SK-N-SH treated with all-trans-retinoic acid at 6 μM for 48 hours (cell line): ENCODE measurements around the gene JARID2.

Source experiments
- ARNTL ChIP-seq: fragments of 450-650 bp; formaldehyde crosslinking; IDR thresholded peaks from 2 replicates; pipeline ENCODE4 v1.5.0; 2020; ENCODE audit warnings: low read depth, mild to moderate bottlenecking, moderate library complexity, borderline replicate concordance
- BACH2 ChIP-seq: fragments of 250-450 bp; sonication (Bioruptor Pico); IDR thresholded peaks from 2 replicates; pipeline ENCODE4 v1.9.0; 2021; ENCODE audit warnings: mild to moderate bottlenecking, borderline replicate concordance
- CREB5 ChIP-seq: fragments of 250-450 bp; sonication (Bioruptor Pico); IDR thresholded peaks from 2 replicates; pipeline ENCODE4 v1.5.1; 2020; ENCODE audit warnings: low read depth, mild to moderate bottlenecking, moderate library complexity
- CSRNP3 ChIP-seq: fragments of 250-450 bp; sonication (Bioruptor Pico); IDR thresholded peaks from 2 replicates; pipeline ENCODE4 v1.5.1; 2021; ENCODE audit warnings: mild to moderate bottlenecking, moderate library complexity
- ESRRG ChIP-seq: fragments of 250-450 bp; sonication (Bioruptor Pico); IDR thresholded peaks from 2 replicates; pipeline ENCODE4 v1.6.1; 2021; ENCODE audit warnings: mild to moderate bottlenecking
- PATZ1 ChIP-seq: fragments of 250-450 bp; sonication (Bioruptor Pico); IDR thresholded peaks from 2 replicates; pipeline ENCODE4 v1.8.0; 2020; ENCODE audit warnings: mild to moderate bottlenecking, moderate library complexity, borderline replicate concordance
- POU6F1 ChIP-seq: fragments of 250-450 bp; sonication (Bioruptor Pico); IDR thresholded peaks from 2 replicates; pipeline ENCODE4 v1.8.0; 2021; ENCODE audit warnings: low read depth, mild to moderate bottlenecking, moderate library complexity, borderline replicate concordance
- RARB ChIP-seq: fragments of 250-450 bp; sonication (Bioruptor Pico); IDR thresholded peaks from 2 replicates; pipeline ENCODE4 v1.8.0; 2021; ENCODE audit warnings: mild to moderate bottlenecking, moderate library complexity
- TCF4 ChIP-seq: fragments of 250-450 bp; sonication (Bioruptor Pico); IDR thresholded peaks from 2 replicates; pipeline ENCODE4 v1.8.0; 2021; ENCODE audit warnings: mild to moderate bottlenecking, moderate library complexity, borderline replicate concordance
- TOX ChIP-seq: fragments of 250-450 bp; sonication (Bioruptor Pico); IDR thresholded peaks from 2 replicates; pipeline ENCODE4 v1.8.0; 2021; ENCODE audit warnings: mild to moderate bottlenecking, moderate library complexity, borderline replicate concordance
- TSHZ2 ChIP-seq: fragments of 250-450 bp; sonication (Bioruptor Pico); IDR thresholded peaks from 2 replicates; pipeline ENCODE4 v1.5.0; 2020; ENCODE audit warnings: mild to moderate bottlenecking, moderate library complexity
- ZFP3 ChIP-seq: fragments of 250-450 bp; sonication (Bioruptor Pico); IDR thresholded peaks from 2 replicates; pipeline ENCODE4 v1.5.0; 2020; ENCODE audit warnings: mild to moderate bottlenecking, moderate library complexity
- ZFP30 ChIP-seq: fragments of 450-650 bp; formaldehyde crosslinking; IDR thresholded peaks from 2 replicates; pipeline ENCODE4 v1.5.0; 2022; ENCODE audit warnings: mild to moderate bottlenecking, moderate library complexity
- ZNF565 ChIP-seq: fragments of 450-650 bp; formaldehyde crosslinking; conservative IDR thresholded peaks from 2 replicates; pipeline ENCODE4 v1.5.0; 2020; ENCODE audit warnings: low read depth, mild to moderate bottlenecking, moderate library complexity

- TF ChIP-seq TOX (no peak), ZFP30 (CRISPR knock-in tag) (no peak), ARNTL (CRISPR knock-in tag) (no peak), TCF4 (CRISPR knock-in tag) (no peak), CSRNP3 (no peak), TSHZ2 (CRISPR knock-in tag) (no peak), RARB (CRISPR knock-in tag) (no peak), PATZ1 (CRISPR knock-in tag) (no peak), ESRRG (CRISPR knock-in tag) (no peak), ZFP3 (CRISPR knock-in tag) (no peak), ZNF565 (CRISPR knock-in tag) (no peak), POU6F1 (CRISPR knock-in tag) (no peak), BACH2 (CRISPR knock-in tag) (no peak), CREB5 (CRISPR knock-in tag) (no peak)
Observed at GRCh38 chr6:15441981-15442380, 196.1 kb downstream of the JARID2 start.
